ENCODE data around the gene COQ8B. TPM values are rescaled to one million over a fixed set of nuclear protein-coding genes. Genes with fewer than 3 reads are reported as not detected.

The COQ8B gene
- total RNA-seq, 2 donors from 2014 or later = 29.8 to 31.3 TPM

- Histone ChIP-seq H3K36me3 (replicated peaks in 1 of 2; ENCODE audit: insufficient read depth in 1 of 2, low read depth in 2 of 2) (peaks cover 0 to 2% of the 10 kb centered on the region in 2 donors), H3K27me3 (no peaks in the 10 kb centered on the region), H3K4me1 (peaks cover 42% of the 10 kb centered on the region), H3K9me3 (no peaks in the 10 kb centered on the region), H3K27ac (peak overlapping the region; percentile 93 to 99 (median 98)), H3K4me3 (peak overlapping the region in 1 of 2 donors; percentile 83)
- TF ChIP-seq POLR2A (IDR thresholded peaks at IDR 0.05) (peak in 1 of 3 donors; percentile 17), CTCF (IDR thresholded peaks at IDR 0.05) (no peak)
- peak in 3 of 4 donors; percentile 47 to 64 (median 48) for DNase-seq
- intact Hi-C loops (cut with DNase I) = no loop called here
- WGBS, 2 donors = 4 to 7% methylated on average over 5 to 8 of the region's 8 CpGs
- ATAC-seq = no peak
These were observed 630 bp downstream of the COQ8B start for GRCh38 chr19:40716031-40716481.

- 5 to 6% methylated on average over 23 to 28 of the region's 31 CpGs for WGBS, 2 donors
- Histone ChIP-seq H3K4me3 (peak overlapping the region in 1 of 2 donors; percentile 10), H3K27me3 (no peaks in the 10 kb centered on the region), H3K27ac (peak overlapping the region; percentile 93 to 99 (median 98)), H3K4me1 (peaks cover 28% of the 10 kb centered on the region), H3K9me3 (no peaks in the 10 kb centered on the region), H3K36me3 (replicated peaks in 1 of 2; ENCODE audit: insufficient read depth in 1 of 2, low read depth in 2 of 2) (peaks cover 0 to 2% of the 10 kb centered on the region in 2 donors)
- intact Hi-C loops (cut with DNase I) = no loop called here
- DNase-seq (peak; percentile 93 to 95 (median 94)), ATAC-seq (peak; percentile 66)
- TF ChIP-seq CTCF (IDR thresholded peaks at IDR 0.05) (no peak), POLR2A (IDR thresholded peaks at IDR 0.05) (no peak)
These were observed 2.0 kb downstream of the COQ8B start for GRCh38 chr19:40714441-40715299.

DNA sequence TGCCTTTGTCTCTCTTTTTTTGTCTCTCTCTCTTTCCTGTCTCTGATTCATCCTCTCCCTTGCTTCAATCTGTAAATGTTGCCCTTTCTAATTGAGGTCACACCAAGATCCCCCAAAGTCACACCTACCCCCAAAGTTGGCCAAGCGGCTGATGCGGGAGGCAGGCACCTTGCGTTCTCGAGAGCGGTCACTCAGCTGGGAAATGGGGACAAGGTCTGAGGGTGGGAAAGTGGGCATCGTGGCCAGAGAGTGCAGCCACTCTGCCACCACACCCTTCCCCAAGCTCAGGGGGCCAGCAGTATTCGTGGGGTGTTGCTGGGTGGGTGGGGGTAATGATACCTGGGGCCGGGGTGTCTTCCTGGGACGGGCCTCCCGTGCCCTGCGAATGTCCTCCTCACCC is 2.7 kb downstream of the COQ8B start:
- DNase-seq (no peak), ATAC-seq (no peak)
- Histone ChIP-seq H3K27me3 (no peaks in the 10 kb centered on the region), H3K9me3 (no peaks in the 10 kb centered on the region), H3K4me3 (no peak overlapping the region), H3K4me1 (peaks cover 24% of the 10 kb centered on the region), H3K36me3 (replicated peaks in 1 of 2; ENCODE audit: insufficient read depth in 1 of 2, low read depth in 2 of 2) (peaks cover 0 to 4% of the 10 kb centered on the region in 2 donors), H3K27ac (peak overlapping the region in 2 of 4 donors; percentile 98 to 99)
- intact Hi-C loops (cut with DNase I) = no loop called here
- WGBS, 2 donors = 79 to 83% methylated on average over 8 to 11 of the region's 11 CpGs
- TF ChIP-seq POLR2A (IDR thresholded peaks at IDR 0.05) = no peak
- TF ChIP-seq CTCF (IDR thresholded peaks at IDR 0.05) = no peak

DNA sequence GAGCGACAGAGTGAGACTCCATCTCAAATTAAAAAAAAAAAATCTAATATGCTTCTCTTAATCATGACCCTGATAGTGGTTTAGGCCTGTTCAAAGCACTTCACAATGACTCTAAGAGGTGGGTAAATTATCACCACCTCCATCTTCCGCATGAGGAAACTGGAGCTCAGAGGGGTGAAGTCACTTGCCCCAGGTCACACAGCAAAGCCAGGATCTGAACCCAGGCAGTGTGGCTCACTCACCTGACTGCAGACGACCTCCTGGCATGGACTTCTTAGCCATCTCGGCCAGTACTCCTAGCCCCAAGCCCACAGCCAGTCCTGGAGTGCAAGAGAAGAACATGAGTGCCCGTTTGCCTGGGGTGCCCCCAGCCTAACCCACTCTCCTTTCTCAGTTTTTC is 6.9 kb downstream of the COQ8B start:
- Histone ChIP-seq H3K27ac (no peak overlapping the region), H3K4me1 (peaks cover 8% of the 10 kb centered on the region), H3K27me3 (no peaks in the 10 kb centered on the region), H3K36me3 (replicated peaks in 1 of 2; ENCODE audit: insufficient read depth in 1 of 2, low read depth in 2 of 2) (peaks cover 0 to 8% of the 10 kb centered on the region in 2 donors), H3K9me3 (no peaks in the 10 kb centered on the region), H3K4me3 (no peak overlapping the region)
- no peak for DNase-seq
- TF ChIP-seq CTCF (IDR thresholded peaks at IDR 0.05) (no peak), POLR2A (IDR thresholded peaks at IDR 0.05) (no peak)
- ATAC-seq = no peak
- 89 to 92% methylated on average over 5 of the region's 5 CpGs for WGBS, 2 donors
- intact Hi-C loops (cut with DNase I) = no loop called here
